GM15510 (cell line): ENCODE measurements around the gene MXD3.

Source experiments
- POLR2A ChIP-seq: IDR thresholded peaks from 3 replicates; pipeline ENCODE4 v1.6.1; 2011; ENCODE audit warnings: borderline replicate concordance; ENCODE audit not compliant: insufficient read length; ENCODE audit errors: extremely low read depth

MXD3 gene, protein sequence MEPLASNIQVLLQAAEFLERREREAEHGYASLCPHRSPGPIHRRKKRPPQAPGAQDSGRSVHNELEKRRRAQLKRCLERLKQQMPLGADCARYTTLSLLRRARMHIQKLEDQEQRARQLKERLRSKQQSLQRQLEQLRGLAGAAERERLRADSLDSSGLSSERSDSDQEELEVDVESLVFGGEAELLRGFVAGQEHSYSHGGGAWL

DNA sequence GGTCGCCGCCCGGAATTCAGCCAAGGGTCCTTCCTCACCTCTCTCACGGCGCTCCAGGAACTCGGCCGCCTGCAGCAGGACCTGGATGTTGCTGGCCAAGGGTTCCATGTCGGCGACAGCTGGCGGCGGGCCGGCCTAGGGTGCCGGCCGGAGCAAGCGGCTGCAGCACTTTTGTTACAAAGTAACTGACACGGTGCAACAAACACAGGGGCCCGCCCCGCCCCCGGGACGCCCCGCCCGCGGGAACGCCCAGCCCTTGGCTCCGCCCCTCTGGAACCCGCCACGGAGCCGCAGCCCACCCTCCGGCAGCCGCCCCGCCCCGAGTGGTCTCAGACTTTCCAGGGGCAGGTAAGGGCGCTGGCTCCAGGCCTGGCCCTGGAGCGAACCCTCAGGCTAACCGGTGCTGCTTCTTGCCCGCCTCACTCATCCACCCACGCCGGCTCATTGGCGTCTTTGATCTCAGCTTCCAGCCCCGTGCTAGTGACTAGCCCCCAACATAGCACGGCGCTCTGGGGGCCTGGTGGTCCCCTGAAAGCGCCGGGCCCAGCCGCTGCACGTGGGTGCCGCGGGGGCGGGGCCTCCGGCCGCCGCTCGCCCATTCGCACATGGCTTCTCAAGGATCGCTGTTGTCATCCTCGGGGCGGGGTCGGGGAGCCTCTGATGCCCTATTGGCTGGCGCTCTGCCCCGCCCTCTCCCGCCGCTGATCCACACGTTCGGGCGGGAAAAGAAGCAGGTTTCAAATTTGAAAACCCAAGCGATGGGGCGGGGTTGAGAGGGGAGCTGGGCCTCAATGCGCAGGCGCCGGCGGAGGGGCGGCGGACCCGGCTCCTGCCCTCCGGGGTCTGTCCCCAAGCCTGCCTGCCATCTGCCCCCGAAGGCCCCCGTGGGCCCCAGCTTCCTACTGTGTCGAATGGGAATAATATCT is at the start of gene MXD3:
Gene MXD3 (minus strand): TSS at position 176 of the 926 bp plus-strand sequence. CDS start 68 bp downstream, at position 108.
- TF ChIP-seq POLR2A = peak; percentile 70

DNA sequence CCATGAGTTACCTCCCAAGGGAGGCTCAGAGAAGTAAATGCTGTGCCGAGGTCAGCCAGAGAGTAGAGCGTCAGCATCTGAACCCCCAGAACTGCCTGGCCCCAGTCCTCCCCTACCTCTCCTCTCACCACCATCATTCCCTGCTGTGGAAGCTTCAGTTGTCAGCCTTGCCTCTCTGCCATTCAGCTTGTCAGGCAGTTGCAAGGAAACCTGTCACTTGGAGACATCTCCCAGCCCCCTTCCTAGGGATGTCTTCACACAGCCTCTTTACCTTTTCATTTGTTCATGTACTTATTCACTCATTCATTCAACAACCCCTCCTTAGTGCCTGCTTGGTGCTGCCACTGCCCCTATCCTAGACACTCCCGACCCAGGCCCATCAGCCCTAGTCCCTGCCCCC is 48.2 kb upstream of the MXD3 start:
- no peak for TF ChIP-seq POLR2A

GRCh38 chr5:177359451-177359851 is 47.8 kb upstream of the MXD3 start:
- no peak for TF ChIP-seq POLR2A

- no peak for TF ChIP-seq POLR2A
Observed at GRCh38 chr5:177358370-177358819, 46.7 kb upstream of the MXD3 start.

GRCh38 chr5:177357459-177358351 is 46.0 kb upstream of the MXD3 start, which contains the start of gene RGS14:
Gene RGS14, plus strand, starts transcription at chr5:177357924. Its CDS starts 101 bp downstream, at chr5:177358025.
- peak; percentile 73 for TF ChIP-seq POLR2A

DNA sequence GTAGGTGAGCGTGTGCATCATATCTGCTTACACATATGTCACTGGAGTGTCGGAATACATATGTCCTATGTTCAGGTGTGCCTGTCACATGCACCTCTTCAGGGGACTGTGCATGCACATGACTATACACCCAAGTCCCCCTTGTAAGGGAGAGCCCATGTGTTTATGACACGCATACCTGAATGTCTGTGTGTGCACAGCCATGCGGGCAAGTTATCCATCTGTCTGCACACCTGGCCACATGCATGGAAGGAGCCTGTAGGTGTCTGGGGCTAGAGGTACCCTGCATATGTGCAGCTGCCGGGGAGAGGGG is 45.4 kb upstream of the MXD3 start:
- TF ChIP-seq POLR2A = no peak

- TF ChIP-seq POLR2A = no peak
Observed at GRCh38 chr5:177356746-177357145, 45.0 kb upstream of the MXD3 start.

- no peak for TF ChIP-seq POLR2A
Observed at GRCh38 chr5:177355868-177356168, 44.1 kb upstream of the MXD3 start.

DNA sequence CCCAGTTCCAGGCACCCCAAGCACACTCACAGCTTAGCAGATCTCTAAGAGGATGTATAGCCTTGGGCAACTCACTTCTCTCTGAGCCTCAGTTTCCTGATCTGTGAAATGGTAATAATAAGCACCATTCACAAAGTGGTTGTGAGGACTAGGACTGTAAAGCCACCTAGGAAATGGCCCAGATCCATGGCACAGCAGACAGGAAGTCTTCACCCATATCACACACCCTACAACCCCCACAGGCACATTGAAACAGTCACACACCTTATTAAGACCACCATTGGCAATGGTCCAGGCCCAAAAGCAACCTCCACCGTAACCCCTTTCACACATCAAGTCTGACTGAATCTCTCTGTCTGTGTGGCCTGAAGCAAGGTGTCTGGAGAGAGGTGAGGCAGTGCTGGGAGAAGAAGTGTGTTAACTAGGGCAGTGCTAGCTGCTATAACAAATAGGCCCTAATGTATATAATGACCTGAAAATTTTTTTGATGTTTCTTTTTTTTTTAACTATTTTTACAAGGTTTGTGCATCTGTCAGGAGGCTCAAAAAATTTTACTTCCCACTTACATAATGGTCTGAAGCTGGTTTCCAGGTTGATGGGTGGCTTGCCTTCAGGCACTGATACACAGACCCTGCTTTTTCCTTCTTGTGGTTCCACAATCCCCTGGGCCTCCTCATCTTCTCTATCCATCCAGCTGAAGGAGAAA is 43.6 kb upstream of the MXD3 start:
- no peak for TF ChIP-seq POLR2A

DNA sequence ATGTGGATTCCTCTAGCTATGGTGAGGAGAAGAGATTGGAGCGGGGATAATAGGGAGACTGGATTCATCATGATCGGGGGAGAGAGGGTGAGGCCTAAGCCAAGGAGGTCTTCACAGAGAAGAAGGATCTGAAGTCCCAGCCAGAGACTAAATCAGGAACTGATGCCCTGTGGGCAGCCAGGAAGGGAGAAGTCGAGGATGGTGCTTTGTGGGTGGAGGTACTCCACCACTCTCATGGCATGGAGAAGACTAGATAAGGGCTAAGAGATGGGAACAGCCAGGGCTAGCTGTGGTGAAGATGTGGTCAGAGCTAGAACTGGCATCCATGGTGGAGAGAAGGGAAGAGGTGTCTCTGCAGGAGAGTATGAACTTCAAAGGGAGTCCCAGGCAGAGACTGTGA is 43.0 kb upstream of the MXD3 start:
- no peak for TF ChIP-seq POLR2A

DNA sequence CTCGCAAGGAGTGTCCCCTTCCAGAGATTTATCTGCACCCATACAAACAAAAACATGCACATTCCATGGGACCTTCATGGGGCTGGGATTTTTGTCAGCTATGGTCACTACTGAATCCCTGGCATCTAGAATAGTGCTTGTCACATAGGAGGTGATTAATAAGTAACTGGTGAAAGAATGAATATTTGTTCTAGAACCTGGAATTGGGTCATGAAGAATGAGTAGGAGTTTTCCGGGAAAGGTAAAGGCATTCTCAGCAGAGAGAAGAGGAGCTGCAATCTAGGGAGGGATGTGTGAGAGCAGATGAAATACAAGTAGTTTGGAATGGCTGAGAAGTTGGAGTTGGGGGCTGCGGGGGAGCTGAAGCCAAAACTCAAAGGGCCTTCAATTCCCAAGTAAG is 42.6 kb upstream of the MXD3 start:
- TF ChIP-seq POLR2A = no peak

- no peak for TF ChIP-seq POLR2A
Observed at GRCh38 chr5:177353093-177353492, 41.4 kb upstream of the MXD3 start.

DNA sequence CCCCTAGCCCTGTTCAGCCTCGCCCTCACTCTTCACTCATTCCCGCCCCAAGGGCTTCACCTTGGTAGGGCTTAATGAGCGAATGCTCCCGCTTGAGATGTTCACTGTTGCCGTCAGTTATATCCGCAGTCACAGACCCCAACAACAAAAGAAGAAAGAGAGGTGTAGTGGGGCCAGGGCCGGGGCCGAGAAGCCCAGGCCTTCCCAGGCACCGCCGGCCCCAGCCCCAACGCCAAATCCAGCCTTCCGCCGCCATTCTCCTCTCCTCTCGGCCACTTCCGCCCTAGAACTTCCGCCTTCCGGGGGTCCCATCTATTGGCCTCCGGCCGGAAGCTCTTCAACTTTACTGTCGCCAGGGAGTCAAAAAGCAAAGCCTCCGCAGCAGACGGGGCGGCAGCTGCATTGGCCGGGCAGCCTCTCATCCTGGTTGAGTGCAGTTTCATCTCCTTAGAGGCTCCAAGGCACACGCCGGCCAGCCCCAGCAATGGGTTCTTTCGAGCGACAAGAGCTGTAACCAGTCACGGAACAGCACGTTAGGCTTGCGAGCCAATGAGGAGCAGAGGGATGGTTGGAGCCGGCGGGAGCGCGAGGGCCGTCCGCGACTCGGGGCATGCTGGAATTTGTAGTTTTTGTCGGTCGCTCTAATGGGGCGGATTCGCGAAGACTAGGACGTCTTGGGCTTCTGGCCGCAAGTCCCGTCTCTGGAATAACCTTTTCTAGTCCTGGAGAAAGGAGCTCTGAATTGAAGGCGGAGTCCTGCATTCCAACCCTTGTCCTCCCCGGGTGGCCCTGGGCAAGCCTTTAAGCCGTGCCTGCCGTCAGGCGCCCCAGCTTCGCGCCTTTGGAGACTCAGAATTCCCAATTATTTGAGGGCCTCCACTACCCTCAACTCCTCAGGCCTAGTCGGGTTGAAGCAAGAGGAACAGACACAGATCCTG is 40.0 kb upstream of the MXD3 start, which contains the start of gene LMAN2:
Gene LMAN2 (minus strand): TSS at position 277 of the 938 bp plus-strand sequence. CDS start 21 bp downstream, at position 256.
- TF ChIP-seq POLR2A = peak; percentile 83
